Lung microvascular endothelial cell (primary cell): ENCODE measurements around the gene TRIM69. TPM values are rescaled to one million over a fixed set of nuclear protein-coding genes. Genes with fewer than 3 reads are reported as not detected.
A peak's percentile ranks its signal among the peaks of the same experiment; 100 is the strongest.
"Not testable (repeated sequence)": the region's sequence is repeated elsewhere in the genome, so short reads cannot be mapped to it uniquely, and the experiment has no call there.

Experiments
- DNase-seq, 2 donors: peaks; one replicate each; pipeline versions ENCODE4 v3.0.0 to v3.0.0-alpha.2; 2010; ENCODE audit warnings: low read depth in 2 of 2
- total RNA-seq: library from RNA; depleted of rRNA; stranded (reverse); fragments of >200 nt; gene quantifications from 2 replicates; pipeline ENCODE4 v1.2.1, GENCODE V29; 2014

The TRIM69 gene
- total RNA-seq, 1 donor from 2014 or later: 8.5 TPM

DNA sequence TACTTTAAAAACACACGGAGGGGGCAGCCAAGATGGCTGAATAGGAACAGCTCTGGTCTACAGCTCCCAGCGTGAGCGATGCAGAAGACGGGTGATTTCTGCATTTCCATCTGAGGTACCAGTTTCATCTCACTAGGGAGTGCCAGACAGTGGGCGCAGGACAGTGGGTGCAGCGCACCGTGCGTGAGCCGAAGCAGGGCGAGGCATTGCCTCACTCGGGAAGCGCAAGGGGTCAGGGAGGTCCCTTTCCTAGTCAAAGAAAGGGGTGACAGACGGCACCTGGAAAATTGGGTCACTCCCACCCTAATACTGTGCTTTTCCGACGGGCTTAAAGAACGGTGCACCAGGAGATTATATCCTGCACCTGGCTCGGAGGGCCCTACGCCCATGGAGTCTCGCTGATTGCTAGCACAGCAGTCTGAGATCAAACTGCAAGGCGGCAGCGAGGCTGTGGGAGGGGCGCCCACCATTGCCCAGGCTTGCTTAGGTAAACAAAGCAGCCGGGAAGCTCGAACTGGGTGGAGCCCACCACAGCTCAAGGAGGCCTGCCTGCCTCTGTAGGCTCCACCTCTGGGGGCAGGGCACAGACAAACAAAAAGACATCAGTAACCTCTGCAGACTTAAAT is 3.0 kb downstream of the TRIM69 start:
- not testable (repeated sequence) for DNase-seq

GRCh38 chr15:44743454-44743853 is 7.1 kb downstream of the TRIM69 start:
- not testable (repeated sequence) for DNase-seq

- DNase-seq: no peak
These were observed 17.0 kb downstream of the TRIM69 start for GRCh38 chr15:44753345-44753744.

- DNase-seq: no peak
These were observed 26.9 kb downstream of the TRIM69 start for GRCh38 chr15:44763187-44763586.

- no peak for DNase-seq
These were observed 27.5 kb downstream of the TRIM69 start for GRCh38 chr15:44763848-44764247.

- no peak for DNase-seq
These were observed 28.7 kb downstream of the TRIM69 start for GRCh38 chr15:44765036-44765435.

DNA sequence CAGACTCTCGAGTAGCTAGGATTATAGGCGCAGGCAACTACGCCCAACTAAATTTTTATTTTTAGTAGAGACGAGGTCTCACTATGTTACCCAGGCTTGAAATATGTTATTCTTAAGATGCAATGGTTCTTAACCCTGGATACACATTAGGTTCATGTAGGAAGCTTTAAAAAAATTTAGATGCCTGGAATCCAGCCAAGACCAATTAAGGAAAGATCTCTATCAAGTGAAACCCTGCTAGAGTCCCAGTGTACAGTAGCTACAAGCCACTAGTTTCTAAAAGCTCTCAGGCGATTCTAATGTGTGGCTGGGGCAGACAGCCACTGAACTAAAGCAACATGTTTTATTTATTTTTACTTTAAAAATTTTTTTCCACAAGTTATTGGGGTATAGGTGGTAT is 33.2 kb downstream of the TRIM69 start:
- no peak for DNase-seq

DNA sequence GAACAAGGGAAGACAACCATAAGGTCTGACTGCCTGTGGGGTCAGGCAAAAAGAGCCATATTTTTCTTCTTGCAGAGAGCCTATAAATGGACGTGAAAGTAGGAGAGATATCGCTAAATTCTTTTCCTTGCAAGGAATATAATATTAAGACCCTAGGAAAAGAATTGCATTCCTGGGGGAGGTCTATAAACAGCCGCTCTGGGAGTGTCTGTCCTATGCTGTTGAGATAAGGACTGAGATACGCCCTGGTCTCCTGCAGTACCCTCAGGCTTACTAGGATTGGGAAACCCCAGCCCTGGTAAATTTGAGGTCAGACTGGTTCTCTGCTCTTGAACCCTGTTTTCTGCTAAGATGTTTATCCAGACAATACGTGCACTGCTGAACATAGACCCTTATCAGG is 34.4 kb downstream of the TRIM69 start:
- not testable (repeated sequence) for DNase-seq

DNA sequence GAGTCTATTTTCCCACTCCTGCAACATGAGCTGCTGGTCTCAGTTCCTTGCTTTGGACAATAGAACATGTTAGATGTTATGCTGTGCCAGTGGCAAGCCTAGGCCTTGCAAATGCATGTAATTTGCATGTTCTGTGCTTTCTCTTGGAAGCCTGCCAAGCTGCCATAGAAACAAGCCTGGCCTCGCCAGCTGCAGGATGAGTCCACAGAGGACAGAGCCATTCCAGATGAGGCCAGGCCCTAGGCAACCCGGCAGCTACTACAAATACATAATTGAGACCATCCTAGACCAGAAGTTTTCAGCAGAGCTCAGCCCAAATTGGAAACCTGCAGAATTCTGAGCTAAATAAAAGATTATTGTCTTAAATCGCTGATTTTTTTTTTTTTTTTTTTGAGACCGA is 39.6 kb downstream of the TRIM69 start:
- DNase-seq: peak; percentile 24 to 51

DNA sequence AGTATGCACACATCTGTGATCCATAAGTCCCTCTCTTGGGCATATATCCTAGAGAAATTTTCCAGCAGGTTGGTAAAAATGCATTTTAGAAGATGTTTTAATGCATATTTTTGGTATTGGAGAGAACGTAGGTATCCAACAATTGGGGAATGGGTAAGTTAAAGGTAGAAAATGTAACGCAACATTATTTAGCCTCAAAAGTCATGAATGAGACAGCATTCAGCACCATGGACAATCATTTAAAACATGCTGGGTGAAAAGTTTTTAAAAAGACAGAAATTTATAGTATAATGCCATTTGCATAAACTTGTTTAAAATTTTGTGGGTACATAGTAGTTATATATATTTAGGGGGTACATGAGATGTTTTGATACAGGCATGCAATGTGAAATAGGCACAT is 43.4 kb downstream of the TRIM69 start:
- DNase-seq: no peak

DNA sequence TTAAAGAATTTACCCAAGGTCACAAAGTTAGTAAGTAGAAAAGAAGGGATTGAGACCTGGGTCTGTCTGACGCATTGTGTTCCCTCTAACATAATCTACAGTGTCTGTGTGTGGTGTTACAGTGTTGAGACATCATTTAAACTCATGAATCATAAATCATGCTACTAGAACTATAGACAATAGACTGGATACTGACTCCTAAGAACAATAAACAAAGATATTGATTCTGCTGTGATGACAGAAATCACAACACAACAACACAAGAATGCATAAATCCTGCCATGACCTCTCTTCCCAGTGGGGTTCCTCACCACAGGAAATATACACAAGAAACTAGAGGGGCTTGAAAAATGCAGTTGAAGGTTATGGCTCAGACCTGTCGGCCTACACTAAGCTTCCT is 44.3 kb downstream of the TRIM69 start:
- DNase-seq: no peak

DNA sequence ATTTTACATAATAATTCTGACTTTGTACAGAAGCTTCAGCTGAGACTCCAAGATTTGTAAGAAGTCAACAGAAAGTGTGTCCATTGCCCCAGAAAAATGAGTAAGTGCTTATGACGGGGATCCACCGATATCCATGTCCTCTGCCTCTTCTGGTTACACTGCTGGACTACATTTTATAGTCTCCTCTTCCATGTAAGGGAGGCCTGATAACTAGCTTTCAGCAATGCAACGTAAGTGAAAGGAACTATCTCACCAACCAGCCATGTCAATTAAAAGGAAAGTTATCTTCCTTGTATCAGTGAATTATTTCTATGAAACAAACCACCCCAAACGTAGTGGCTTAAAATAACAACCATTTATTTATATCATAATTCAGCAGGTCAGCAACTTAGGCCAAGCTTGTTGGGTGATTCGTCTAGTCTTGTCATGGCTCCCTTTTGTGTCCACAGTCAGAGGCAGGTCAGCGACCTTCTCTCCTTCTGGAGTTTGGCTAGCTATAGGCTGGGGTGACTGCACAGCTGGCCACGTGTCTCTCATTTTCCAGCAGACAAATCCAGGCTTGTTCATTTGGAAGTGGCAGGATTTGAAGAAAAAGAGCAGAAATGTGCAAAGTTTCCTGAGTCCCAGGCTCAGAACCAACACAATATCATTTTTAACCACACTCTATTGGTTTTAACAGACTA is 44.9 kb downstream of the TRIM69 start:
- no peak for DNase-seq

GRCh38 chr15:44782516-44782915 is 46.2 kb downstream of the TRIM69 start:
- DNase-seq: no peak

DNA sequence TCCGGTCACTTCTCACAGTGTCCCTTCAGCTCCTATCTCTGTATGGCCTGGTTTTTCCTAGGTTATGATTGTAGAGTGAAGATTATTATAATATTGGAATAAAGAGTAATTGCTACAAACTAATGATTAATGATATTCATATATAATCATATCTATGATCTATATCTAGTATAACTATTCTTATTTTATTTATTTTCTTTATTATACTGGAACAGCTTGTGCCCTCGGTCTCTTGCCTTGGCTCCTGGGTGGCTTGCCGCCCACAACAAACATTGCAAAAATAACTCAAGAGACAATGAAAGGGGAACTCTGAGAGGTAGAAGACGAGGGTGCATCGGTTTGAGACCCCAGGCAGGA is 48.6 kb downstream of the TRIM69 start:
- DNase-seq: not testable (repeated sequence)

DNA sequence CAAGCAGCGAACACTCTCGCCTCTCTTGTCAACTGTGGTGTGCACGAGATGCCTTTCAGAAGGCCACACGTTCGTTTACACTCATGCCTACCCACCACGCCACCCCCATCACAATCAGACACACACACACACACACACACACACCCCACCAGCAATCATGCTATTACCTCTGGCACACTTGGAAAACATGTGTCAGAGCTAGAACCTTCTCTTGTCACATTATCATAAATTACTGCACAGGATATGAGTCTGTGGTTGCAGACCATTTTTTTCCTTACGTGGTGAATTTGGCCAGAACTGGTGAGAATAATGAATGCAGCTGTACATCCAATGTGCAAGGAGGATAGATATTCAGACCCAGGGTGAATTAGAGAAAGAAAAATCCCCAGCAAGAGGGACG is 52.4 kb downstream of the TRIM69 start:
- DNase-seq: peak; percentile 40 to 84

DNA sequence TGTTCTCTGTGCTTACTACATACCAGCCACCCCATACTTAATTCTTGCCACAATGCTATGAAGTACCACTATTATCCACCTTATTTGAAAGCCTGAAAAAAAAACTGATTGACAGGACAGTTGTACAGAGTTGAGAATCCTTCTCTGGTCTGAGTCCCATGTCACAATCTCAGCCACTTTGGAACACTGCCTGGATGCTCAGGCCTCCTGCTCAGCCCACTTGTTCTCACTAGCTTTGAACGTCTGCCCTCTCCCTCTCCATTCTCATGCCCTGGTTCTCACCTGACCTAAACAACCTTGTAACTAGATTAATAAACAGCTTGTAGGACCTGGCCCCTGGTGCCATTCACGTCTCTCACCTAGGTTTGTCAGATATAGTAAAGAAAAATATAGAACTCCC is 53.9 kb downstream of the TRIM69 start:
- no peak for DNase-seq

- no peak for DNase-seq
These were observed 54.3 kb downstream of the TRIM69 start for GRCh38 chr15:44790656-44791055.

- DNase-seq: no peak
These were observed 56.4 kb downstream of the TRIM69 start for GRCh38 chr15:44792715-44793114.

DNA sequence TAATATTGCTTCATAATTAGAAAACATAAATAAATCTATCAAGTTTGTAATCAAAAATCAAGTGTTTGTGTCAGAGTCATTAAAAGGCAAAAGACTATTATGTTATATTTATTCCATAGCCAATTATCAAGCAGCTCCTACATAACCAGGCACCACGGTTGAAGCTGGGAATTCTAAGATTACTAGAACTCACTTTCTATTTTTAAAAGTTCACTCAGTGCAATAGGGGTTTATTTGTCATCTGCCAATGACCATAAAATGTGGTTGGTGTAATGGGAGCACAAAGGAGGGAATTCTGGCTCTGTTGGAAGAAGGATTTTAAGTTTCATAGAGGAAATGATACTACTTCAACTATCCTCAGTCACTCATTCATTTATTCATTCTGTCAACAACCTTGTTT is 57.7 kb downstream of the TRIM69 start:
- DNase-seq: no peak

DNA sequence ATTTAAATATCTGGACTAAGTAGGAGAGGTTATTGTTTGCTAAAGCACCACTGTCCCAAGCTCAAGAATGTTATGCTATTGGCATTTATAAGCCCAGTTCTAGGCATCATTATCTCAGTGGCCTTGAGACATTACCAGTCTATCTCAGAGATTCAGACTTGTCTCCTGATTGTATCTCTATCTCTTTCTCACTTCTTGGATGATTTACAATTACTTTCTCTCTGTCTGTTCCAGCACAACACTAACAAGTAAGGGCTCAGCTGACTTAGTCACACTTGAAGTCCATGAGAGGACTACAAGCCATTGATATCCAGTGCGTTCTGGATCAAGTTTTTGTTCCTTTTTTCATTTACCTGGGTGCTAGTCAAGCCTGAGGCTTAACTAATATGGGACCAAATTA is 60.2 kb downstream of the TRIM69 start:
- no peak for DNase-seq

DNA sequence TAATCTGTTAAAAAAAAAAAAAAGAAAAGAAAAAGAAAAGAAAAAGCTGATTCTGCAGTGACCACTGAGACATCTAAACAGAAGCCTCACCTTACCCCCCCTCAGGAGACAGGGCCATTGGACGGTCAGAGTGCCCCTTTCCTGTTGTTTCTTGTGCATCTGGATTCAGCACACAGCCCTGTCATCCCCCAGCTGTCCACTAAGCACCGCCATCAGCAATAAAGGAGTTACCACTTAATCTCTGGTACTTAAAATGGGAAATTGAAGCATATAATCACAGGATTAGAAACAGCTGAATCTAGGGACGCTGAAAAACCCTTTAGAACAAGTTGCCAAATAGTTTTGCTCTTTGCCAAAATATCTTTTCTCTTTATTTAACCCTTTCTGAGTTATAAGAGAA is 62.5 kb downstream of the TRIM69 start:
- DNase-seq: peak; percentile 23 to 55

GRCh38 chr15:44801364-44801763 is 65.0 kb downstream of the TRIM69 start:
- DNase-seq: no peak

DNA sequence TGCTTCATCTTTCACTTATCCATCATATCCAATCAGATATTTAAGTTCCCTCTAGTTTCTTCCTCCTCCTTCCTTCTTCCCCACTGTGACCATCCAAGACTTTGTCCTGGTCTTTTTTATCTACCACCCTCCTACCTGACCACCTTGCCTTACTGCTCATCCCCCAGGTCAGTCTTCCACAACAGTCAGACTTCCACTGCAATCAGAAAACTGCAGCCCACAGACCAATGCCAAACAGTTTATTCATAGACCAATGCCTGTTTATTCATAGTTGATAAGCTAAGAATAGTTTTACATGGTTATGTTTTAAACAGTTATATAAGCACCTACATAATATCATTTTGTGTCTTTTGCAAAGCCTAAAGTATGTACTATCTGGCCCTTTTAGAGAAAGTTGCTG is 65.5 kb downstream of the TRIM69 start:
- DNase-seq: no peak

- peak in 1 of 2 donors; percentile 16 for DNase-seq
These were observed 66.0 kb downstream of the TRIM69 start for GRCh38 chr15:44802336-44802735.
